Activated CD4-positive, alpha-beta T cell treated with anti-CD3 and anti-CD28 coated beads, Interleukin-2, amount 10 ng/mL, durations not matched to agents 7 days and 5 days (primary cell): ENCODE data around the gene GFPT2. TPM values are rescaled to one million over a fixed set of nuclear protein-coding genes. Genes with fewer than 3 reads are reported as not detected.

ENCODE experiments used
- CTCF ChIA-PET: fragments of 350-600 bp; sonication (Branson Sonifier 250); formaldehyde crosslinking; loops from one replicate; lab custom pipeline; 2021; ENCODE audit warnings: antibody characterized with exemption; lab: Charles Lee
- POLR2A ChIA-PET: fragments of 350-600 bp; sonication (Branson Sonifier 250); formaldehyde crosslinking; loops from one replicate; lab custom pipeline; 2021; ENCODE audit warnings: antibody characterized with exemption; lab: Charles Lee
- DNase-seq: peaks from one replicate; pipeline ENCODE4 v3.0.0-alpha.2; 2020
- H3K27ac Mint-ChIP-seq: one replicate; pipeline ENCODE4 v1.8.0; 2021; ENCODE audit warnings: mild to moderate bottlenecking, moderate library complexity, mixed read lengths
- H3K27me3 Mint-ChIP-seq: one replicate; pipeline ENCODE4 v1.8.0; 2021; ENCODE audit warnings: mixed read lengths
- H3K36me3 Mint-ChIP-seq: one replicate; pipeline ENCODE4 v1.8.0; 2021; ENCODE audit warnings: low read depth, mixed read lengths
- H3K4me1 Mint-ChIP-seq: one replicate; pipeline ENCODE4 v1.8.0; 2021; ENCODE audit warnings: mixed read lengths
- H3K4me3 Mint-ChIP-seq: one replicate; pipeline ENCODE4 v1.8.0; 2021; ENCODE audit warnings: mild to moderate bottlenecking, moderate library complexity, mixed read lengths
- H3K9me3 Mint-ChIP-seq: one replicate; pipeline ENCODE4 v1.8.0; 2021; ENCODE audit warnings: mixed read lengths
- total RNA-seq, 2 experiments: library from RNA; stranded (reverse); gene quantifications; one replicate each; pipeline ENCODE4 v1.2.3, GENCODE V29; 2021

GFPT2 gene
- total RNA-seq, 2 experiments from 2014 or later = 0.12 TPM; not detected in 1

- CTCF ChIA-PET = no interaction called here
- peaks cover 2% of the 10 kb centered on the region for H3K27me3 Mint-ChIP-seq
- POLR2A ChIA-PET = no interaction called here
These were observed 20.7 kb upstream of the GFPT2 start for GRCh38 chr5:180373870-180374269.

DNA sequence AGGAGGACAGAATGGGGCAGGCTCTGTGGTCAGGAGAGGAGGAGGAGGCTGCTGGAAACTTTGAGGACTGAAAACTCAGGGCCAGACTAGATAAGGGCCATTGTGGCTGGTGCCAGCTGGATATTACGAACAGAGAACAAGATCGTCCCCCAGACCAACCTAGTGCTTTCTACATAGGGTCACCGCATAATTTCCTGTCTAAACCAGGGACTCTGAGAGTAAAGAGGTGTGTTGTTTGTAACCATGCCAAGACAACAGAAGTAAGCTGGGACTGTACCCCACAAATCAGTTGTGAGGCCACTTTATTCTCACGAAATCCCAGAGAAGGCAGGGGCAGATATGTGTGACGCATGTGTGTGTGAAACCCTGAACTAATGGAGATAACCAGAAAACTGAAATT lies 20.3 kb upstream of the GFPT2 start:
- no peak overlapping the region for H3K27ac Mint-ChIP-seq
- no peak overlapping the region for H3K4me3 Mint-ChIP-seq
- POLR2A ChIA-PET = no interaction called here
- no peak for DNase-seq
- no peaks in the 10 kb centered on the region for H3K9me3 Mint-ChIP-seq
- no peaks in the 10 kb centered on the region for H3K36me3 Mint-ChIP-seq
- no peaks in the 10 kb centered on the region for H3K4me1 Mint-ChIP-seq
- peaks cover 2% of the 10 kb centered on the region for H3K27me3 Mint-ChIP-seq
- CTCF ChIA-PET = no interaction called here

More at GRCh38 chr5:180373870-180374269, 20.7 kb upstream of the GFPT2 start:
- Mint-ChIP-seq H3K4me1 (no peaks in the 10 kb centered on the region), H3K4me3 (no peak overlapping the region), H3K36me3 (no peaks in the 10 kb centered on the region), H3K9me3 (no peaks in the 10 kb centered on the region), H3K27ac (no peak overlapping the region)
- DNase-seq = no peak

GRCh38 chr5:180371949-180372348 lies 18.8 kb upstream of the GFPT2 start:
- peaks cover 5% of the 10 kb centered on the region for H3K4me1 Mint-ChIP-seq
- no peak overlapping the region for H3K4me3 Mint-ChIP-seq
- peaks cover 2% of the 10 kb centered on the region for H3K27me3 Mint-ChIP-seq
- no peak overlapping the region for H3K27ac Mint-ChIP-seq
- CTCF ChIA-PET = no interaction called here
- H3K36me3 Mint-ChIP-seq = no peaks in the 10 kb centered on the region
- no peak for DNase-seq
- POLR2A ChIA-PET = no interaction called here
- no peaks in the 10 kb centered on the region for H3K9me3 Mint-ChIP-seq

DNA sequence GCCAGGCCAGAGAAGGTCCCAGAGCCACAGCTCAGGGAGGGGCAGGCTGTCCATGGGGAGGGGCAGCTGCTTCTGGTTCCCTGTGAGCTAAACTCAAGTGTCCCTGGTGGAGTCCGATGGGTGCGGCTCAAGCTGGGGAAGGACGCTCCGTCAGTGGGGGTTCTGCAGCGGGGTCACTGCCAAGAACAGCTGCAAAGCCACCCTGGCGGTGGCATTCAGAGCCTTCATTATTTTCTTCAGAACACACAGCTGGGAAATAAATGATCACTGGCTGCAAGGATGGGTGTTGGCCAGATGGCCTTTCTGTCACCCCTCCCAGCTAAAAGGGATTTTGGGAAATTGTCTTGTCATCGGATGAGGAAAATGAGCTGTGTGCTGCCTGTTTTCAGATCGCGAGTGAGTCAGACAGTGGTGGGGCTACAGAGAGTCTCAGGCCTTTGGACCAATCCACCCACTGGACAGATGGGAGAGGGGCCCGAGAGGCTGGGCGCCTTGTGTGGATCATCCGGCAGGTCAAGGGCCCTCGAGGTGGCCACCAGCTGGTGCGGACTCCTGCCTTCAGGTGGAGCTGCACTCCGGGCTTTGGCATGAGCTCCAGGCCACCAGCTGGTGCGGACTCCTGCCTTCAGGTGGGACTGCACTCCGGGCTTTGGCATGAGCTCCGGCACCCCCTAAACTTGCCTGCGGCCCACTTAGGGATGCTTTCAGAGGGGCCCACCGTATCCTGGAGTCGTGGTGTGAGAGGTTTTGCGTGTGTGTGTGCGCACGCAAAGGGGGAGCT lies 17.9 kb upstream of the GFPT2 start:
- H3K36me3 Mint-ChIP-seq = no peaks in the 10 kb centered on the region
- POLR2A ChIA-PET = no interaction called here

GRCh38 chr5:180367991-180368390 lies 14.9 kb upstream of the GFPT2 start:
- H3K4me3 Mint-ChIP-seq = no peak overlapping the region
- peaks cover 6% of the 10 kb centered on the region for H3K4me1 Mint-ChIP-seq
- ChIA-PET CTCF (no interaction called here), POLR2A (no interaction called here)
- H3K36me3 Mint-ChIP-seq = no peaks in the 10 kb centered on the region
- H3K27ac Mint-ChIP-seq = no peak overlapping the region
- no peak for DNase-seq
- no peaks in the 10 kb centered on the region for H3K27me3 Mint-ChIP-seq
- H3K9me3 Mint-ChIP-seq = no peaks in the 10 kb centered on the region

More for the DNA sequence above, 17.9 kb upstream of the GFPT2 start:
- CTCF ChIA-PET = interaction anchor here (1.1 kb wide), 1 partner anchor 10 kb away, joined by 3 read pairs; no protein-coding TSS in a partner anchor
- Mint-ChIP-seq H3K27ac (no peak overlapping the region), H3K9me3 (no peaks in the 10 kb centered on the region), H3K4me3 (no peak overlapping the region), H3K27me3 (peaks cover 2% of the 10 kb centered on the region), H3K4me1 (peaks cover 6% of the 10 kb centered on the region)
- no peak for DNase-seq

GRCh38 chr5:180367300-180367699 lies 14.2 kb upstream of the GFPT2 start:
- Mint-ChIP-seq H3K4me1 (peaks cover 6% of the 10 kb centered on the region), H3K36me3 (no peaks in the 10 kb centered on the region), H3K4me3 (no peak overlapping the region), H3K27me3 (no peaks in the 10 kb centered on the region), H3K9me3 (no peaks in the 10 kb centered on the region), H3K27ac (no peak overlapping the region)
- CTCF ChIA-PET = no interaction called here
- DNase-seq = no peak
- POLR2A ChIA-PET = no interaction called here

DNA sequence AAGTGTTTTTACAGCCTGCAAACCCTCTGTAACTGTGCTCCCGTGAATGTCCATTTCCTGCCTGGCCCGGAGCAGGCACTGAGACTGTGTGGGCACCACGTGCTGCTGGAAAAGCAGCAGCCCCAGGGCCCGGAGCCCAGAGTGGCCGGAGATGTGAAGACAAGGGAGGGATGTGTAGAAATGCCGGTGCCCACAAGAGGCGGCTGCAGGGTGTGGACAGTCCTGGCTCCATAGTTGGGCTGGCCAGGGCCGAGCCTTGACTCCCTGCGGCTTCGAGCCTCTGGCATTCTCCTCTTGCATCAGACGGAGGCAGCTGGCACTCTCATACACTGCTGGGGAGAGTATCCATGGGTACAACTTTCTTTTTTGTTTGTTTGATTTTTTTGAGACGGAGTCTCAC lies 13.2 kb upstream of the GFPT2 start:
- Mint-ChIP-seq H3K36me3 (no peaks in the 10 kb centered on the region), H3K27me3 (no peaks in the 10 kb centered on the region), H3K9me3 (no peaks in the 10 kb centered on the region), H3K4me1 (peaks cover 6% of the 10 kb centered on the region), H3K27ac (no peak overlapping the region), H3K4me3 (no peak overlapping the region)
- no peak for DNase-seq
- ChIA-PET POLR2A (no interaction called here), CTCF (no interaction called here)

DNA sequence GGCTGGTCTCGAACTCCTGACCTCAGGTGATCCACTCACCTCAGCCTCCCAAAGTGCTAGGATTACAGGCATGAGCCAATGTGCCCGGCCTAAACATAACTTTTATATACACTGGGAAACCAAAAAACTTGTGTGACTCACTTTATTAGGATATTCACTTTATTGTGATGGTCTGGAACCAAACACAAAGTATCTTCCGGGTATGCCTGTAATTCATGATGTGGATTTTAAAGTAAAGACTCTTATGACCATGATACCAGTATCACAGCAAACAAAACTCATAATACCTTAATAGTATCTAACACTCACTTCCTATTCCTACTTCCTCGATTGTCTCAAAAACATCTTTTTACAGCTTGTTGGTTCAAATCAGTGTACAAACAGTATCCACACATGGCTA lies 12.7 kb upstream of the GFPT2 start:
- POLR2A ChIA-PET = no interaction called here
- DNase-seq = no peak
- CTCF ChIA-PET = no interaction called here
- Mint-ChIP-seq H3K36me3 (no peaks in the 10 kb centered on the region), H3K27me3 (no peaks in the 10 kb centered on the region), H3K4me3 (no peak overlapping the region), H3K9me3 (no peaks in the 10 kb centered on the region), H3K4me1 (peaks cover 6% of the 10 kb centered on the region), H3K27ac (no peak overlapping the region)

- Mint-ChIP-seq H3K4me1 (peaks cover 6% of the 10 kb centered on the region), H3K9me3 (no peaks in the 10 kb centered on the region), H3K27ac (no peak overlapping the region), H3K36me3 (no peaks in the 10 kb centered on the region), H3K4me3 (no peak overlapping the region), H3K27me3 (no peaks in the 10 kb centered on the region)
- ChIA-PET CTCF (no interaction called here), POLR2A (no interaction called here)
- DNase-seq = no peak
These were observed 11.2 kb upstream of the GFPT2 start for GRCh38 chr5:180364306-180364856.

DNA sequence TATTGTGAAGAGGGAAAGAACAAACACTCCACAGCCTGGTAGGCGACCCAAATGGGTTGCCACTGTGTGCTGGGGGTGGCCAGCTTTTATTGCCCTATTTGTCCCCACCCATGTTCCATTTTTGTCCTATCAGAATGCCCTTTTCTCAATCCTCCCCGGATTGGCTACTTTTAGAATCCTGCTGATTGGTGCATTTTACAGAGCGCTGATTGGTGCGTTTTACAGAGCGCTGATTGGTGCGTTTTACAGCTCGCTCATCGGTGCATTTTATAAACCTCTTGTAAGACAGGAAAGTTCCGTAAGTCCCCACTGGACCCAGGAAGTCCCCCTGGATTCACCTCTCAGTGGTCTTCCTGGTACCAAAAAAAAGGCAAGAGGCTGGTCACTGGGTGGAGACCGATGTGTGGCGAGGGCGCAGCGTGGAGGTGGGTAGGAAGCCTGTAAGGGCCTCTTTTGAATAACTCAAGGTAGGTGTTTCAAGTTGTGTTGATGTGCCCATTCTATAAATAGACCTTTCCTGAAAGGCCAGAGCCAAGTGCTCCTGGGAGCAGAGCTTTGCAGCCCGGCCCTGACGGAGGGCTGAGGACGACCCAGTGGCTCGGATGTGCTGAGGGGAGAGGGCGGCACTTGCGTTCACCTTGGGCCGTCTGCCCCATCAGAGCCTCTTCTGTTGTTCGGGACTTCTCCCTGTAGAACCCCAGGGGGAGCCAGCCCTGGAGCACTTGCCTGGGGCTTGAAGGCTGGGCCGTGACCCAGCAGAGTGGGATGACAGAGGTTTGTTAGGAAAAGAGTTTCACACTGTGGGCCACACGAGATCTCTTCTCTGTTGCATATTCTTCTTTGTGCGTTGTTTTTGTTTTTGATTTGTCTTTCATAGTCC lies 7.2 kb upstream of the GFPT2 start:
- H3K27ac Mint-ChIP-seq = no peak overlapping the region
- H3K4me1 Mint-ChIP-seq = no peaks in the 10 kb centered on the region
- POLR2A ChIA-PET = no interaction called here
- CTCF ChIA-PET = no interaction called here
- H3K36me3 Mint-ChIP-seq = no peaks in the 10 kb centered on the region
- DNase-seq = no peak
- no peak overlapping the region for H3K4me3 Mint-ChIP-seq
- peaks cover 12% of the 10 kb centered on the region for H3K27me3 Mint-ChIP-seq
- H3K9me3 Mint-ChIP-seq = no peaks in the 10 kb centered on the region

DNA sequence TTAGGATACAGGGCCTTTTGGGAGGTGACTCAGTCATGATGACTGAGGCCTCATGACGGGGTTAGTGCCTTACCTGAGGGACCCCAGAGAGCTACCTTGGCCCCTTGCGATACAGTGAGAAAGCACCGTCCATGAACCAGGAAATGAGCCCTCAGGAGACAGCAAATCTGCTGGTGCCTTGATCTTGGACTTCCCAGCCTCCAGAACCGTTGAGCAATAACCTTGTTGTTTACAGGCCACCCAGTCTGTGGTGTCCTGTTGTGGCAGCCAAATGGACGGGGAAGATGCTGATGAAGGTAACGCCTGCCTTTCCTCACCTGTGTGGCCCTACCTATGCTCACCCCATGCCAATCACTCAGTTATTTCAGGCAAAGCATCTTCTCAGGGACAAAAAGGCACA lies 5.6 kb upstream of the GFPT2 start:
- Mint-ChIP-seq H3K36me3 (peaks cover 1% of the 10 kb centered on the region), H3K27me3 (peaks cover 25% of the 10 kb centered on the region), H3K27ac (no peak overlapping the region), H3K4me1 (peaks cover 4% of the 10 kb centered on the region), H3K9me3 (no peaks in the 10 kb centered on the region), H3K4me3 (no peak overlapping the region)
- ChIA-PET CTCF (no interaction called here), POLR2A (no interaction called here)
- DNase-seq = no peak

- Mint-ChIP-seq H3K4me3 (no peak overlapping the region), H3K9me3 (no peaks in the 10 kb centered on the region), H3K36me3 (peaks cover 1% of the 10 kb centered on the region), H3K27ac (no peak overlapping the region), H3K27me3 (peaks cover 26% of the 10 kb centered on the region), H3K4me1 (peaks cover 4% of the 10 kb centered on the region)
- ChIA-PET CTCF (no interaction called here), POLR2A (no interaction called here)
- no peak for DNase-seq
These were observed 5.0 kb upstream of the GFPT2 start for GRCh38 chr5:180358179-180358578.

GRCh38 chr5:180354966-180355365 lies 1.8 kb upstream of the GFPT2 start:
- H3K27ac Mint-ChIP-seq = no peak overlapping the region
- ChIA-PET CTCF (interaction anchor here (0.5 kb wide), 1 partner anchor 172 kb away, joined by 3 read pairs; no protein-coding TSS in a partner anchor), POLR2A (no interaction called here)
- peaks cover 1% of the 10 kb centered on the region for H3K36me3 Mint-ChIP-seq
- no peaks in the 10 kb centered on the region for H3K9me3 Mint-ChIP-seq
- H3K27me3 Mint-ChIP-seq = peaks cover 48% of the 10 kb centered on the region
- no peak overlapping the region for H3K4me3 Mint-ChIP-seq
- peaks cover 4% of the 10 kb centered on the region for H3K4me1 Mint-ChIP-seq
- no peak for DNase-seq
